HG02678 (cell line): ENCODE results near the gene IL31RA.

Experiments
- ATAC-seq: cut with Tn5 transposase; IDR thresholded peaks from one replicate; pipeline ENCODE4 v1.9.1; 2021; ENCODE audit warnings: mild to moderate bottlenecking, moderate library complexity; ENCODE audit not compliant: unreplicated experiment

Gene IL31RA

GRCh38 chr5:55858104-55858503 is 6.9 kb downstream of the IL31RA start:
- ATAC-seq, result no peak

DNA sequence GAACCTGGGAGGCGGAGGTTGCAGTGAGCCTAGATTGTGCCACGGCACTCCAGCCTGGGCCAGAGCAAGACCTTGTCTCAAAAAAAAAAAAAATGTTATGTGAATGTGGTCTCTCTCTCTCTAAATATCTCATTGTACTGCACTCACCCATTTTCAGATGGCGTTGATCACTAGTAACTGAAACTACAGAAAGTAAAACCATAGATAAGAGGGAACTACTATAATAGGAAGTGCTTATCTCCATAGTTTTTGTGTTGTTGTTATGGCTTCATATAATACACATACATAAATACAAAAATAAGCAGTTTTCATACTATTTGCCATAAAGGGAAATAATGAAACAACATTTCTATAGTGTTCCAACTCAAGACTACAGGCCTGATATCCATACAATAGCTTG is 9.1 kb downstream of the IL31RA start:
- no peak for ATAC-seq

- no peak for ATAC-seq
Observed at GRCh38 chr5:55860709-55861108, 9.6 kb downstream of the IL31RA start.

- ATAC-seq, result no peak
Observed at GRCh38 chr5:55864606-55865541, 13.7 kb downstream of the IL31RA start.

DNA sequence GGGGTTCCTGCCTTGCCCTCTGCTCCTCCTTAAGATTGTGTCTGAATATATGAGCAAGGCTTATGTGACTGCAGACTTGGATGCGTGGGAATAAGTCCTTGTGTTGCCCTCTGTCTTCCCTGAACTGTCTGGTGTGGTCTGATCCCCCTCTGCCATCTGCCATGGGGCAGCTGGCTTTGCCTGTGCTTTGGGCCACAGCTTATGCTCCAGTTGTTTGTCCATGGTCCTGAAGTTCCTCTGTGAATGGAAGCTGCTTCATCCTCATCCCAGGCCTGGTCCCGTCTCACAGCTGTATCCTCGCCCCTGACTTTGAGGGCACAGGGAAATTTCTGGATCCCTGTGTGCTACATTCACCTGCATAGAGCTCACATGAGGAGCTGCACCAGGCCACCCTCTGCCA is 14.7 kb downstream of the IL31RA start:
- ATAC-seq, result no peak

DNA sequence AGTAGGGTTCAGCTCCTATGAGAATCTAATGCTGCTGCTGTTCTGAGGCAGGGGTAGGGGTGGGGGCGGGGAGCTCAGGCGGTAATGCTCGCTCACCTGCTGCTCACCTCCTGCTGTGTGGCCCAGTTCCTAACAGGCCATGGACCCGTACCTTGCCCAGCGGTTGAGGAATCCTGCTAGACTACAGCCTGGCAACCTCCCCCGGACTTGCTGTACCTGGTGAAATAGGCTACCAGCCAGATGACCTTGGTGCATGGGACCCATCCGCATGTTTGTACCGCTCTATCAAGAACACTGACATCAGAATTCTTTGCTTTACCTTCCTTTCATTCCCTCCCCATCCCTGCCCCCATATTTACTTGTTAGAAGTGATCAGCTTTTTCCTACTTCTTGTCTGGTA is 15.3 kb downstream of the IL31RA start:
- ATAC-seq, result no peak

DNA sequence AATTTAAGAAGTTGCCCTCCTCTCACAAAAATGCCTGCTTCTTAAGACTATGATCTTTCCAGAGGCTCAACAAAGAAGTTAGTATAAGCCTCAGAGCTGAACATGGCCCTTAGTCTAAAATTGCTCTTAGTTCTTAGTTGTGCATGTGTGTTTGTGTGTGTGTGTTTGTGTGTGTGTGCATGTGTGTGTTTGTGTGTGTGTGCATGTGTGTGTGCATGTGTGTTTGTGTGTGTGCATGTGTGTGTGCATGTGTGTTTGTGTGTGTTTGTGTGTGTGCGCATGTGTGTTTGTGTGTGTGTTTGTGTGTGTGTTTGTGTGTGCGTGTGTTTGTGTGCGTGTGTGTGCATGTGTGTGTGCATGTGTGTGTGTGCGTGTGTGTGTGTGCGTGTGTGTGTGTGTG is 15.8 kb downstream of the IL31RA start:
- no peak for ATAC-seq

DNA sequence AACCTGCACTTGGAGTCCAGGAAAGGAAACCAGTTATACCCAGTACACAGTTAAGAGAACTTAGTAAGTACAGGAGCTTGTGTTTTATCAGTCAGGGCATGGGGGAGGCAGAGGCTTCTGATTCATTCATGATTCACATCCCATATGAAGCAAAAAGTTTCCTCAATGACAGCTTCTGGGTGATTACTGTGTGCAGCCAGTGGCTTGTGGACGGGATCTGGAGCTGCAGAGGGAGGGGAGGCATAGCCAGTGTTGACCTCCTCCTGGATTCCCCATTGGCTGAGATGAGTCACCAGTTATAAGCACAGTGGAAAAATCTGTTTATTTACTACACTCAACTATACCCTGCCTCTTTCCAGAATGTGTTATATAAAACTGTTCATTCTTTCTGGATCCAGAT is 17.7 kb downstream of the IL31RA start:
- no peak for ATAC-seq

GRCh38 chr5:55869847-55870246 is 18.7 kb downstream of the IL31RA start:
- ATAC-seq, result no peak

DNA sequence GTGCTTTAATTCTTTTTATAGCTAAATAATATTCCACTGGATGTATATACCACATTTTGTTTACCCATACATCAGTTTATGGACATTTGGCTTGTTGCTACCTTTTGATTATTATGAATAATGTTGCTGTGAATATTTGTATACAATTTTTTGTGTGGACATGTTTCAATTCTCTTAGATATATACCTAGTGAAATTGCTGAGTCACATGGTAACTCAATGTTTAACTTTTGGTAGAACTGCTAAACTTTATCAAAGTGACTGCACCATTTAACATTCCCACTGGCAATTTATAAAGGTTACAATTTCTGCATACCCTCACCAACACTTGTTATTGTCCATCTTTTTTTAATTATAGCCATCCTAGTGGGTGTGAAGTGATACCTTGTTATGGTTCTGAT is 22.1 kb downstream of the IL31RA start:
- no peak for ATAC-seq

DNA sequence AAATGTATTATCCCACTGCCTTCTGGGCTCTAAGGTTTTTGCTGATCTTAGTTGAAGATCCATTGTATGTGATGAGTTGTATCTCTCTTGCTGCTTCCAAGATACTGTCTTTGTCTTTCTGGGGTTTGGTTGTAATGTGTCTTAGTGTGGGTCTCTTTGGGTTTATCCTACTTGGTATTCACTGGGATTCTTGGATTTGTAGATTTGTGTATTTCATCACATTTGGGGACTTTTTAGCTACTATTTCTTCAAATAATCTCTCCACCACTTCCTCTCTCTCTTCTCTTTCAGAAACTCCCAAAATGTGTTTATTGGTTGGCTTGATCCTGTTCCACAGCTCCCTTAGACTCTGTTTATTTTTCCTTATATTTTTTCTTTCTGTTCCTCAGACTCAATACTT is 26.5 kb downstream of the IL31RA start:
- no peak for ATAC-seq

GRCh38 chr5:55880453-55880852 is 29.3 kb downstream of the IL31RA start:
- no peak for ATAC-seq

GRCh38 chr5:55885359-55885758 is 34.2 kb downstream of the IL31RA start:
- no peak for ATAC-seq

GRCh38 chr5:55888205-55888604 is 37.0 kb downstream of the IL31RA start:
- no peak for ATAC-seq

GRCh38 chr5:55892479-55892878 is 41.3 kb downstream of the IL31RA start:
- no peak for ATAC-seq

GRCh38 chr5:55894135-55894534 is 43.0 kb downstream of the IL31RA start:
- ATAC-seq, result peak; percentile 66

GRCh38 chr5:55895346-55895745 is 44.2 kb downstream of the IL31RA start:
- ATAC-seq, result no peak

DNA sequence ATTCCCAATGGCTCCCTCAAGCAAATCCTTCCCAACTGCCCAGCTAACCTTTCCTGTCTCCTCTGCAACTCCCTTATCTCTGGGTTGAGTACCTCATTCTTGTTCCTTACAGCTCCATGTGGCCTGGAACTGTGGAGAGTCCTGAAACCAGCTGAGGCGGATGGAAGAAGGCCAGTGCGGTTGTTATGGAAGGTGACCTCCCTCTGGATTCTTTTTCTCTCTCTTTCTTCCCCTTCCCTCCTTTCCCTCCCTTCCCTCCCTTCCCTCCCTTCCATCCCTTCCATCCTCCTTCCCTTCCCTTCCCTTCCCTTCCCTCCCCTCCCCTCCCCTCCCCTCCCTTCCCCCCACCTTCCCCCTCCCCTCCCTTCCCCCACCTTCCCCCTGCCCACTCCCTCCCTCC is 45.1 kb downstream of the IL31RA start:
- no peak for ATAC-seq

- no peak for ATAC-seq
Observed at GRCh38 chr5:55896663-55897062, 45.5 kb downstream of the IL31RA start.

DNA sequence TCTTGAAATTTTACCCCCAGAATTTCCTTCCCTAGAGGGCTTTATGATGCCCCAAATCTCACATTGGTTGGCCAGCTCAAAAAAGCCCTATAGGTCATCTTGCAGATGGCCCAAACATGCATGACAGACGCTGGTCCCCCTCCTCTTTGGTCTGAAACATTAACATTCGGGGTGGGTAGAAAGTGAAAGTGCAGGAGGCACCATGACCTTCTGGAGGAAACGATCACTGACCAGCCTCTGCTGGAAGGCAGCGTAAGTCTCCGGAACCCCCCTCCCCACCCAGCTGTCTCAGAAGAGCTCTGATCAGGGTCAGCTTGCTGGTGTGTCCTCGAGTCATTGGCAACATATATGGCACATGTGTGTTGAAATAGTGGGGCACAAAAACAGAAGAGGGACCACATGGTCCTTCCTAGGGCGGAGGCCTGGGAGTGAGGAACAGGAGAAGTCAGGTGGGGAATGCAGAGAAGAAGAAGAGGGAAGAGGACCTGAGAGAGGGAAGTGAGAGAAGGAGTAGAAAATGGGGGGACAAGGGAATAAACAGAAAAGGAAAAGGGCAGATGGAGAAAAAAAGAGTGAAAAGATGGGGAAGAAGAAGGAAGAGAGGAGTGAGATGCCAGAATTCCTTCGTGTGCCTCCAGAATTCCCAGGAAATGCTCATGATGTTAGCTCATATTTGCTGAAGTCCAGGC is 46.2 kb downstream of the IL31RA start:
- ATAC-seq, result no peak

DNA sequence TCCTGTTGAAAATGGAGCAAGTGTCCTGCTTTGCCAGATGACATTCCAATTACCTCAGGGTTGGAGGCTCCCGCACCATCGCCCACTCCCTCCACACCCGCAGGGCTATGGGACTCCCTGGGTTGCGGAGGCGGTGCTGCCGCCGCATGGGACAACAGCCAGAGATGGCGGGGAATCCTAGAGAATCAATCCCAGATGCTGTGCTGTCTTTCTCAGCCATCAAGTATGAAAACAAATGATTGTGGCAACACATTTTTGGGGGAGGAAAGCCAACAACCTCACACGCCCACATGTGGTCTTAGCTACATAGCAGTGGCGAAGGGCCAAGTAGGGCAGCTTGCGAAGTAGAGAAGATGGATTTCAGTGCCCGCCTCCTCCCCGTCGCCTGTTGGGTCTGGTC is 46.7 kb downstream of the IL31RA start:
- ATAC-seq, result no peak

DNA sequence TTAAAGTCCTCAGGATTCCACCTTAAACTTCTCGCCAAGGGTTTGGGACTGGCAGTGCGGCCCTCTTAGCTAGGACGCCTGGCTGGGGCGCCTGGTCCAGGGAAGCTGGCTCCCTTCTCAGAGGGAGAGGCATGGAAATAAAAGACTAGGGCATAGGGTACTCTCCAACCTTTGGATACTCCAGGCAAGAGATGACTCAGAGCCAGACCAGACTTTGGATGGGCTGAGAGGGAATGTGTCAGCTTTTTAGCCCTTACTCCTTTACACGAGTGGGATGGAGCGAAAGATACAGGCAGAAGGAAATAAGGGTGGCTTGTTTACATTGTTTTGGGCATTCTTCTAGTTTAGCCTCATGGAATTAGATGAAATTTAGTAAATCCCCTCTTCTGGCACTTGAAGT is 48.2 kb downstream of the IL31RA start:
- no peak for ATAC-seq
